HG03060 (cell line): Measurements from ENCODE around the gene PIGK.
"Not testable (repeated sequence)": the region's sequence is repeated elsewhere in the genome, so short reads cannot be mapped to it uniquely, and the experiment has no call there.

Source experiments
- ATAC-seq: cut with Tn5 transposase; IDR thresholded peaks from one replicate; pipeline ENCODE4 v1.9.1; 2021; ENCODE audit warnings: low read depth, moderate number of reproducible peaks; ENCODE audit not compliant: unreplicated experiment

Gene PIGK

DNA sequence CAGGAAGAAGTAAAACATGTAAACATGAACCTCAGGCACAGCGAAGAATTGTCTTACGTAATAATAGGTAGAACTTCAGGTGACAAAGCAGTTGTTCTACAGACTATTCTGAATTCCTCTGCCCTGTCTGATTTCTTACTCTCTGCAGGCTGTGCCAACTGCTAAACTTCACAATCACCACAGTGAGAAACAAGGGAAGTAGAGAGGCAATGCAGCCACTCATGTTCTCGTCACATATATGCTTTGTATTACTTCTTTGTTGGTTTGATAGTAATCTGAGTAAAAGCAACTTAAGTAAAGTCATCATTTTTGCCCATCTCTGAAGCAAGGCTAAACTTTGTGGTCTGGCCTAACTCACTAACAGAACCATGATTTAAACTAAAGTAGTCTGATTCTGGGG, 21.9 kb downstream of the PIGK start:
- ATAC-seq: no peak

DNA sequence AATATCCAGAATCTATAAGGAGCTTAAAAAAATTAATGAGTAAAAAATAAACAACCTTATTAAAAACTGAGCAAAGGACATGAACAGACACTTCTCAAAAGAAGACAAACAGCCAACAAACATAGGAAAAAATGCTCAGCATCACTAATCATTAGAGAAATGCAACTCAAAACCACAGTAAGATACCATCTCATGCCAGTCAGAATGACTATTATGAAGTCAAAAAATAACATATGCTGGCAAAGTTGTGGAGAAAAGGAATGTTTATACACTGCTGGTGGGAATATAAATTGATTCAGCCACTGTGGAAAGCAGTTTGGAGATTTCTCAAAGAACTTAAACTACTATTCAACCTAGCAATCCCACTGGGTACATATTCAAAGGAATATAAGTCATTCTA, 25.3 kb downstream of the PIGK start:
- ATAC-seq: no peak

DNA sequence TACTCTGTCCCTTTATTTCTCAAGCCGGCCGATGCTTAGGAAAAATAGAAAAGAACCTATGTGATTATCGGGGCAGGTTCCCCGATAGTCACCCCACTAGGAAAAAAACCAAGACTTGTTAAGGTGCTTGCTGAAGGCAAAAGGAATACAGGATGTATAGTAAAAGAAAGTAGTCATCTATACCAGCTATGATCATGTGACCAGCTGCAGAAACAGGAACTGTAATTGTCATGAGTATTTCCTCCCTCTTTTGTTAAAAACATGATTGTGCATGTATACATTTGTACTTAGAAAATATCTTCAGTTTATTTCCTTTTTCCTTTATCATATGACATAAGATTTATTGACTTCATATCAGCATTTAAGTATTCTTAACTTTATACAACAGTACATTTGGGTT, 30.5 kb downstream of the PIGK start:
- no peak for ATAC-seq

DNA sequence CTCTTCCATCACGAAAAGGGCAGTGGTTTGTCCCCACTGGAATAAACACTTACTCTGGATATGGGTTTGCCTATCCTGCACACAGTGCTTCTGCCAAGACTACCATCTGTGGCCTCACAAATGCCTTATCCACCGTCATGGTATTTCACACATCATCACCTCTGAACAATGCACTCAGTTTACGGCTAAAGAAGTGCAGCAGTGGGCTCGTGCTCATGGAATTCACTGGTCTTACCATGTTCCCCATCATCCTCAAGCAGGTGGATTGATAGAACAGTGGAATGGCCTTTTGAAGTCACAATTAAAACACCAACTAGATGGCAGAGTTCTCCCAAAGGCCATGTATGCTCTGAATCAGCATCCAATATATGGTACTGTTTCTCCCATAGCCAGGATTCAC, 32.3 kb downstream of the PIGK start:
- ATAC-seq: not testable (repeated sequence)

DNA sequence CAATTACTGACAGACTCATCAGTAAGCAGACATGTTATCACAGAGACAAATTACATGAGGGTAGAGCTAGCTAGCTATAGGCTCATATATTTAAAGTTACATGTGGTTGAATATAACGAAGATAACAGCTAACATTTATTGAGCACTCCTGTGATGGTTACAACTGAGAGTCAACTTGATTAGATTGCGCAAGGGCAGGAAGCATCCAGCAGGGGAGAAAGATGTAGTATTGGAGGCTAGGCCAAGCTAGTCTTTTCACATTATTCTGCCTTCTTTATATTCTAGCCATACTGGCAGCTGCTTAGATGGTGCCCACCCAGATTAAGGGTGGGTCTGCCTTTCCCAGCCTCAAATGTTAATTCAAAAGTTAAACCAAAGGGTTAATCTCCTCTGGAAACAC, 37.1 kb downstream of the PIGK start:
- ATAC-seq: no peak

DNA sequence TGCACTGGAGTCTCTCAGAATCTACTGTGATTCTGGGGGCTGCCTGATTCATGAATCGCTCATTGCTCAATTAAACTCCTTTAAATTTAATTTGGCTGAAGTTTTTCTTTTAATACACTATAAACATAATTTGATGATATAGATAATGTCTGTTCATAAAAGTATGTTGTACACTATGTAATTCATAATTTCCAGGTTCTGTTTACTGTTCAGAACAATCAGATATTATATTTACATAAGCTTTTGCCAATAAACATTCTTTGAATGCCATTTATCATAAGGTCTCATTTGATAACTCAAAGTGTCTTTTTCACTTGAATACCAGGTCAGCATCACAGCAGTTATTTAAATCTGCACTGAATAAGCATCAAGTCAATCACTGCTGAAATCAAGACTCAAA, 39.6 kb downstream of the PIGK start:
- no peak for ATAC-seq

DNA sequence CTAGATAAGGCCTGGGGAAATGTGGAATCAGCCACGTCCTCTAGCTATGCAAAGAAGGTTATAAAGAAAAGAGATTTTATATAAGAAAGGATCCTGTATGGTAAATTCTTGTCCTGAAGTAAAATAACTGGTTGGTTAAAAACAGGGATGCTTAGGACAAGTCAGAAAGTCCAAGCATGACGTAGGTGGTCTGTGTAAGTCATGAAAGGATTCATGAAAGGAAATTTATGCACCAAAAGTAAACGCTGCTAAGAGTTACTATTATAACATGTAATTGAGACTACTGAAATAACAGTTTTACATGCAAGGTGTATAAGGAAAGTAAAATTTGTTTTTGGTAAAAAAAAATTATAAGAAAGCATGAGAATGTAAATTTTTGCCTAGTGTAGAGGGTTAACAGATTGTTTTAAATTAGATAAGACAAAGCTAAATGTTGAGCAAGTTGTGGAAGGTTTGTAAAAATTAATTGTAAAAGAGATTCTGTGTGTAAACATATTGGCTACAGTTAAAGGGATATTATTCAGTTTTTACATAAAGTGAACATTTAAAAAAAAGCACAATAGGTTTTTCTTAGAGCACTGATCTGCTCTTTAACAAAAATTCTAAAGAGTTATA, 43.9 kb downstream of the PIGK start:
- ATAC-seq: no peak

DNA sequence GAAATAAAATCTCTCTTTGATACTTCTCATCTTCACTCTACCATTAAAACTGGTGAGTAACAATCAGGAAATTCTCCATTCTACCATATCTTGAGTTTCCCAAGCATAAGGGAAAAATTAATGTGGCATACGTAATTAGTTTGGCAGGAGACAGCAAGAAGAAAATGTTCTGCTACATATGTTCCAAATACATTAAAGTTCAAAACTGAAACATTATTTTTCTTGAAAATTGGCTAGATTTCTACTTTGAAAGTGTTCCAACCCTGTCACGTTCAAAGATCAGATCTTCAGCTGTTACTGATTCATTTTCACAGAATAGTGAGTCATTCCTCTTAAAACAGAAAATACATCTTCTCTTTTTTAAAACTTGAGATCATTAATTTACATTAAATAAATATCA, 48.5 kb downstream of the PIGK start:
- no peak for ATAC-seq

DNA sequence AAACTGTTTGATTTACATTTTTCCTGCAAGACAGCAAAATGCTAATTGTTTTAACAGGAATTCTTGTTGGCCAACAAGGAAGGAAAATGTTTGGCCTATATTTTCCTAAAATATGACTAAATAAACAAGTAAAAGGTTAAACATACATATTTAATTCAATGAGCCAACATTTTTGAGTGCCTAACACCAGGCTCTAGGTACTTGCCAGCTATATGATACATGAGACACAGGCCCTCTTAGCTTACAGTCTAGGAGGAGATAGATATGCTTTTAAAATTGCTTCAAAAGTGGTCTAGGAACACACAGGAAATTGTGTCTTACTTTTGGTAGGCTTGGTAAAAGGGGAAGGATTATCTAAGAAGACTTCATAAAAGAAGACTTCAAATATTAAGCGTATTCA, 50.9 kb downstream of the PIGK start:
- no peak for ATAC-seq

DNA sequence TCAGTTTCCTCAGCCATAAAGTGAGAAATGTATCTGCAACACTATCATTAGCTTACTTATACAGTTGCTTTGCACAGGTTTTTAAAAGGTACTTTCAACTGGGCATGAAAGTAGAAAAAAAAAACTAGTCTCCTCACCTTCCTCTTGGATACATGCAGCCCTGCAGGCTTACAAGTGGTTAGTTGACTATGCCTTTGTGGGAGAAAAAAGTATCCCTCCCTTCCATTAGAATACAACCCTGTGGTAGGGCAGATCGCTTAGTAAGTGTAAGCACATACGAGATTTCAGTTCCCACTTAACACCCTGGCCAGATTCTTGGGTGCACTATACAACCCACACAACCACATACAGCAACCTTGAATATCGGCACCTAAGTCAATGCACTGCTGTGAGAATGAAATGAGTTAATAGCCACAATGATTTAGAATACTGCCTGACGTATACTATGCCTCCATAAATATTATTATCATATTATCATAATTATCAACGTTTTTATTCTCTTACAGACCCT, 54.7 kb downstream of the PIGK start:
- no peak for ATAC-seq

DNA sequence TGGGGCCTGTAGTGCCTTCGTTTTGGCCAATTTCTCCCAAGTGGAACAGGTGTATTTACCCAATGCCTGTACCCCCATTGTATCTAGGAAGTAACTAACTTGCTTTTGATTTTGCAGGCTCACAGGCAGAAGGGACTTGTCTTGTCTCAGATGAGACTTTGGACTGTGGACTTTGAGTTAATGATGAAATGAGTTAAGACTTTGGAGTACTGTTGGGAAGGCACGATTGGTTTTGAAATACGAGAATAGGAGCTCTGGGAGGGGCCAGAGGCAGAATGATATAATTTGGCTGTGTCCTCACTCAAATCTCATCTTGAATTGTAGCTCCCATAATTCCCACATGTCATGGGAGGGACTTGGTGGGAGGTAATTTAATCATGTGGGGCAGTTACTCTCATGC, 59.5 kb downstream of the PIGK start:
- ATAC-seq: not testable (repeated sequence)

DNA sequence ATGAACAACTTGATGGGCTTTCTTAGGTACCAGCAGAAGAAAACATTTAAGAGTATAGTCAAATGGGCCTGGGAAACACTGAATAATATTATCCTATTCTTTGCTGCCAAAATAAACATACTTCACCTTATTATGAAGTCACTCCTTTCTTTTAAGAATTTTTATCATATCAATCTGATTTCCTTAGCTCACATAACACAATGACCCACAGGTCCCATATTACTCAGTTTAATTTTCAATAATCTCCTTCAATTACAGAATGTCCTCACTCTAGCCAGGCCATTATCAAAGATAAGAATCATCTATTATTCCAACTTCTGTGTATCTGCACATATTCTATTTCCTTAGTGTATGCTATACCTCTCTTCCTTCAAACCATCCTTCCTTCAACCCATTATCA, 63.0 kb downstream of the PIGK start:
- ATAC-seq: no peak

DNA sequence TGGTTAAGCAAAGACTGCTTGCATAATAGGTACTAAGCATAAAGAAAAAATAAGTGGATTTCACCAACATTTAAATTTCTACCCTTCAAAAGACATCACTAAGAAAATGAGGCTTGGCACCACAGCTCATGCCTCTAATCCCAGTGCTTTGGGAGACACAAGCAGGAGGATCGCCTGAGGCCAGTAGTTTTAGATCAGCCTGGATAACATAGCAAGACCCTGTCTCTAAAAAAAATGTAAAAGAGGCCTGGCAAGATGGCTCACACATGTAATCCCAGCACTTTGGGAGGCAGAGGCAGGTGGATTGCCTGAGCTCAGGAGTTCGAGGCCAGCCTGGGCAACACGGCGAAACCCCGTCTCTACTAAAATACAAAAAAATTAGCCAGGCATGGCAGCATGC, 73.0 kb downstream of the PIGK start:
- no peak for ATAC-seq

DNA sequence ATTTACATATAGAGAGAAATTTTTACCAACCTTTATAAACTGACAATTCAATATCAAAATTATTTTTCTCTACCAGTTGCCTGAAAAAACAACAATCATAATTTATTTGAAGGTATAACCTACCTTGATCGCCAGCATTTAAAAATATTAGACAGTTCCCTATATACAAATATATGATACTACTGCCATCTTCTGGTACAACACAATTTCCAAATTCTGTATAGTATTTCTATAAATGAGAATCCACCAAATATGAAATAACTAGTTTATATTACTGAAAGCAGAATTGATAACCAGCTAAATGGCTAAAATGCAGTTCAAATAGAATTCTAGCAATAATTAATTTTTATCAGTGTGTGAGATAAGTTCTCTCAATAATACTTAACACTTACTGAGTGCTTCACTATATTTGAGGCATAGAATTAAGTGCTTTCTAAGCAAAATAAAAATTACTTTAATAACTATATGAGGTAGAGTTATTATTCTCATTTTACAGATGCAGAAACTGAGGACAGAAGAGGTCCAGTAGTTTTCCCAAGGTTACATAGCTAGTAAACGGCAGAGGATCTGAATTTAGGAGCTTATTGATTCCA, 75.6 kb downstream of the PIGK start:
- no peak for ATAC-seq

DNA sequence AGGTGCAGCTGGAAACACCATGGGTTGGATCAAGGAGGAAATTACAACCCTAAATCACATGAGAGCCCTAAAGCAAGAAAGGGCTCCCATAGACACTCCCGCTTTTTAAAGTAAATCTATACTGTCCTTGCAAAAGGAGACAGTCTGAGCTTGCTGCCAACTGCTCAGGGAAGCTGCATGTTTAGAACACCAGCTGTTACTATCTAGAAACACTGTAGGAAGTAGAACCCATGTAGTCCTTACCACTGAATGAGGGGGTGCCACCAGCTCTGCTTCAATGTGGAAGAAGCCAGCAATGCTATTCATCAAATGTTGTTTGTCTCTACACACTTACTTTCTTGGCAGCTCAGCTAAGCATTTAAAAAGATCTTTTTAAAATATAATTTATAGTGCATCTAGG, 79.8 kb downstream of the PIGK start:
- no peak for ATAC-seq

DNA sequence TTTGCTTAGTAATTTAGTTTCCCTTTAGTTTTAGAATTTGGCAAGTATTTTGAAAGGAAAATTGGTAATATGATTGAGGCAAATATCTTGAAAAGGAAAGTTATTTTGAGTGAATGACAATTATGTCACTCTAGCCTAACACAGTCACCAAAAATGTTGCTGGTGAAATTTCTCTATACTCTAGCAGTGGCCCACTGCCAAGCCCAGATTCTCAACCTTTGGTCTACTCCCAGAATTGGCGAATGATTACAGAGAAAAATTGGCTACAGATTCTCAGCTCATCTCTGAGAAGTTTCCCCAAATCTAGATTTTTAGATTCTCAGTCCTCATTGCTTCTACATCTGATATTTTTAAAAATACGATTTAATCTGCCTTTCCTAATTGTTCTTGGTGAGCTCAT, 84.9 kb downstream of the PIGK start:
- ATAC-seq: no peak

DNA sequence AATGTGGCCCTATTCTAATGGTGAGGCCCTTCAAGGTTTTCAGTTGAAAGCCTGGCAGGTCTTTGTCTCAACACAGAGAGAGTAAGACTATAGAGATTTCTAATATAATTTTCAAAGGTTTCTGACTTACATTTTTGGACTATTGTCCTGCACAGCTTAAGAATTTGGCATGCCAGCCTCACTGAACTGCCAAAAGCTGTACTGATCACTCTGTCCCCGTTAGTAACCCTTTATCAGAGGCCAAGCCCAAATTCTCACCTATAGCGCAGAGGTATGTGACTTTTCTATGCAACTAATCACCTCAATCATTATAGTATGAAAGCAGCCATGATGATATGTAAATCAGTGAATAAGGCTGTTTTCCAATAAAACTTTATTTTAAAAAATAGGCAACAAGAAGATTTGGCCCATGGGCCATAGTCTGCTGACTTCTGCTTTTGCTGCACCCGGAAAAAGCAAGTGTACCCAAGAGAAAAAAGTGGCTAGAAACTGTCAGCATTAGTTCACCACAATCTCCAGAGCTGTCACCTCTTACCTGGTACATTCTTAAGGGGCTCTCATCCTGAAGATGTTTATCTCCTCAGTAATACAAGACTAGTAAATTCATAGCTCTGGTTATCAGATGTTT, 85.4 kb downstream of the PIGK start:
- no peak for ATAC-seq

DNA sequence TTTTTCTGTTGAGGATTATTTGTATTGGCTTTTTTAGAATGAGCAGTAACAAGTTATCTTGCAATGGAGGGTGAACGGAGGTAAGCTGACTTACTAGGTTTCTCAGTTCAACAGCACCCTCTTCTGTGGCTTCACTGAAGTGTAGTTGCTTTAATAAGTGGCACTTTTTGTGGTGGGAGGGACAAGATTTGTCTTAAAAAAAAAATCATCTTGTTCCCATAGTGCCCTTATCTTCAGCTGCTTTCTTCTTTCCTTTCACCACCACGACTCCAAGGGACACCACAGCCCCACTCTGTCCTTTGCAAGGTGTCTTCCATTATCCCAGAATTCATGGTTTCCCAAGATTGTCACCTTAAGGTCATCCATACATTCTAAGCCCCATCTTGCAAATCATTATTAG, 92.9 kb downstream of the PIGK start:
- peak; percentile 71 for ATAC-seq

DNA sequence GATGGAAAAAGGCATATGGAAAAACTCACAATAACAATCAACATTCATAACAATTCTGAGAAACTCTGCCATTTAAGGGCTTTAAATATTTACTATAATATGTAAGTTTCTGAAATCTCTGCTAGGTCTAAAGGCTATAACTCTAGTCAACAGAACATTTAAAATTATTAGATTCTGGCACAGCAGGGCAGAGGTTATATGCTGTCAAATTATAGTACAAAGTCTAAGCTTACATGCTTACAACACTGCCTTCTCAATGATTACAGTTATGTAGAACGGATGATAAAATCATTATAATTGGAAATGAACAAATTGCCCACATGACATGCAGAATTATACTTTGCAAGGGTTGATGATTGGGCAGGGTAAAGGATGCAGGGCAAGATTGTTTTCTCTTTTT, 97.7 kb downstream of the PIGK start:
- ATAC-seq: no peak

DNA sequence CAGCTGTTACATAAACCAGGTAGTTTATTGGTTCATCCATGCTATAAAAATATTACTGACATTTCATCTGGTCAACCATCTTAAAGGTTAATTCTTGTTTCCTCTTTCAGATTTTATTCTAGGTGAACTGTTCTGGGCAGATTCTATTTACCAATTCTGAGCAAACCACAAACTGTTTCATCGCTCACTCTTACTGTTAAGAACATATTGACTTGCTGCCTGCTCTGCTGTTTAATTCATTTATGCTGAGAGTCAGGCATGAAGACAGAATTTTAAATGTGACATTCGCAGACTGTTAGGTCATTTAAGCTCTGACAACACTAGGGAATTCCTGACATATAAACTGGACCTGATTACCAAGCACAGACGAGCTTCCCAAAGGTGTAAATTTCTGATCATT, 98.3 kb downstream of the PIGK start:
- no peak for ATAC-seq

DNA sequence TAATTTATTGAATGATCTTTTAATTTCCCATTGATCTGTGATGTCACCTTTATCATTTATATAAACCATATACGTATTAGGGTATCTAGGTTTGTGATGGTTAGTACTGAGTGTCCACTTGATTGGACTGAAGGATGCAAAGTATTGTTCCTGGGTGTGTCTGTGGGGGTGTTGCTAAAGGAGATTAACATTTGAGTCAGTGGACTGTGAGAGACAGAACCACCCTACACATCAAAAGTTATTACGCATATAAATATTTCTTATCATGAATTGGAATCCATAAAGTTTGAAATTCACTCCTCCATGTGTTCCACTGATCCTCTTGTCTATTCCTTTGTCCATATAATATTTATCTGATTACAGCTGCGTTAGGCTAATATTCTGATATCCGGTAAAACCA, 100.5 kb downstream of the PIGK start:
- ATAC-seq: no peak

DNA sequence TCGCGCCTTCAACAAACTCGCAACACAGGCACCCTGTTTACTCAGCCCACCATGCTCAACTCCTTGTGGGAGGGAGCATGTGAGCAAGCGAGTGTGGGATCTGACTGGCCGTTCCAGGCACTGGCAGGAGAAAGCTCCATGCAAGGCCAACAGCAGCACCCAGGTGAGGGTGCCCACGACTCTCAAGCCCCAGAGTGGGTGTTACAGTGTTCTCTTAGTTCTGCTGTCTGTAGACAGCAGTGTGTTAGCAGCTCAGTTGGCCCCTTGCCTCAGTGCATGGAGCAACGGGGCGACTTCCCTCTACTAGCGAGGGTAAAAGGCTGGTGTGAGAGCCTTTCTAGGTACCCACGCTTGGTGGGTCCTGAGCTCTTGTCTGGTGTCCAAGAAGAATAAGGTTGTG, 114.6 kb downstream of the PIGK start:
- no peak for ATAC-seq
